HepG2 (cell line): ENCODE data around the gene RASSF8. TPM values are rescaled to one million over a fixed set of nuclear protein-coding genes. Genes with fewer than 3 reads are reported as not detected.

Experiments
- ATAC-seq: fragments of 200-7000 bp; cut with Tn5 transposase; 3 replicates; pipeline ENCODE4 v1.9.1; 2020; ENCODE audit warnings: mild to moderate bottlenecking, moderate library complexity
- BruUV-seq: library from RNA; stranded (reverse); fragments of 400-500 nt; replicated peaks from 2 replicates; lab custom pipeline; 2021; lab: Mats Ljungman, UMichigan
- CTCF ChIA-PET: fragments of 300-600 bp; formaldehyde crosslinking; extraction: SDS; loops from one replicate; lab custom pipeline; 2021; ENCODE audit warnings: low total read pairs, inconsistent platforms, low intra/inter-chr PET ratio; lab: Yijun Ruan, JAX
- POLR2A ChIA-PET: fragments of 350-600 bp; sonication (Branson Sonifier 250); formaldehyde crosslinking; loops from one replicate; lab custom pipeline; 2020; ENCODE audit warnings: antibody characterized with exemption, inconsistent platforms; lab: Yijun Ruan, JAX
- DNase-seq: peaks from one replicate; pipeline ENCODE4 v3.0.0-alpha.2; 2015; ENCODE audit warnings: low spot score
- FAIRE-seq: peaks from 3 replicates; lab custom pipeline; 2011; peaks lifted over from hg19 to GRCh38; lab: Jason Lieb, UNC
- H2AFZ ChIP-seq: one replicate; pipeline ENCODE4 v1.6.1; 2011; ENCODE audit warnings: low read length, inconsistent platforms
- H3K27ac ChIP-seq: fragments of 300-600 bp; 3 replicates; pipeline ENCODE4 v1.8.0; 2011; ENCODE audit warnings: mixed run types, mild to moderate bottlenecking, mixed read lengths, low read length, inconsistent platforms; ENCODE audit not compliant: insufficient read depth; ENCODE audit errors: extremely low read length
- H3K27me3 ChIP-seq, 2 experiments: fragments of 200-600 bp in 1 of 2; 2 replicates in 1 of 2; 3 replicates in 1 of 2; pipeline versions ENCODE4 v1.6.0 to v1.8.0; 2011; ENCODE audit warnings: low read length in 2 of 2, mild to moderate bottlenecking in 2 of 2, moderate library complexity in 2 of 2, inconsistent platforms in 1 of 2; ENCODE audit not compliant: insufficient read depth in 2 of 2, control insufficient read depth in 1 of 2
- H3K36me3 ChIP-seq, 2 experiments: fragments of 200-600 bp in 1 of 2; replicated peaks in 1 of 2; 2 replicates in 1 of 2; 3 replicates in 1 of 2; pipeline versions ENCODE4 v1.5.1 to v1.8.0; 2011; ENCODE audit warnings: low read length in 2 of 2, inconsistent platforms in 1 of 2; ENCODE audit not compliant: insufficient read depth in 2 of 2, control insufficient read depth in 1 of 2
- H3K4me1 ChIP-seq: 2 replicates; pipeline ENCODE4 v1.5.1; 2012; ENCODE audit warnings: low read length, inconsistent platforms; ENCODE audit not compliant: insufficient read depth
- H3K4me2 ChIP-seq: 2 replicates; pipeline ENCODE4 v1.6.0; 2011; ENCODE audit warnings: low read depth, low read length, inconsistent platforms
- H3K4me3 ChIP-seq, 3 experiments: fragments of 200-600 bp in 1 of 3; sonication (generic), shearing (Covaris generic) in 1 of 3; replicated peaks in 1 of 3; 2 replicates each; pipeline ENCODE4 v1.5.1; 2011 to 2016; ENCODE audit warnings: low read length in 3 of 3, inconsistent platforms in 2 of 3, low read depth in 2 of 3, mild to moderate bottlenecking in 2 of 3, control low read depth in 1 of 3, mixed read lengths in 1 of 3; ENCODE audit not compliant: insufficient read depth in 1 of 3
- H3K79me2 ChIP-seq: one replicate; pipeline ENCODE4 v1.6.1; 2011; ENCODE audit warnings: low read length, inconsistent platforms; ENCODE audit not compliant: insufficient read depth
- H3K9ac ChIP-seq: 2 replicates; pipeline ENCODE4 v1.6.0; 2011; ENCODE audit warnings: mild to moderate bottlenecking, low read depth, low read length, inconsistent platforms; ENCODE audit not compliant: insufficient read depth
- H3K9me3 ChIP-seq: 2 replicates; pipeline ENCODE4 v1.5.1; 2012; ENCODE audit warnings: mild to moderate bottlenecking, low read length
- H4K20me1 ChIP-seq: 2 replicates; pipeline ENCODE4 v1.6.0; 2011; ENCODE audit warnings: inconsistent platforms, mild to moderate bottlenecking, low read length, moderate library complexity; ENCODE audit not compliant: insufficient read depth
- ATF1 ChIP-seq: IDR thresholded peaks from 2 replicates; pipeline ENCODE4 v1.6.1; 2016; ENCODE audit warnings: mild to moderate bottlenecking, control low read depth
- GLI4 ChIP-seq: sonication (generic); formaldehyde crosslinking; IDR thresholded peaks from 2 replicates; pipeline ENCODE4 v1.5.1; 2020; ENCODE audit warnings: missing genetic modification reagents, mild to moderate bottlenecking, moderate library complexity, borderline replicate concordance
- LBX2 ChIP-seq: sonication (generic); formaldehyde crosslinking; IDR thresholded peaks from 2 replicates; pipeline ENCODE4 v1.5.0; 2020; ENCODE audit warnings: missing genetic modification reagents, mild to moderate bottlenecking, borderline replicate concordance
- POLR2G ChIP-seq: fragments of 200-400 bp; formaldehyde crosslinking; IDR thresholded peaks from 2 replicates; pipeline ENCODE4 v1.6.1; 2018; ENCODE audit warnings: mild to moderate bottlenecking, low read depth, low read length, moderate library complexity
- PRDM15 ChIP-seq: sonication (generic); formaldehyde crosslinking; IDR thresholded peaks from 2 replicates; pipeline ENCODE4 v1.4.0; 2020; ENCODE audit warnings: missing genetic modification reagents
- TCF7 ChIP-seq: sonication (generic); IDR thresholded peaks from 2 replicates; pipeline ENCODE4 v1.6.1; 2016; ENCODE audit warnings: antibody characterized with exemption, low read depth
- XBP1 ChIP-seq: sonication (generic); formaldehyde crosslinking; IDR thresholded peaks from 2 replicates; pipeline ENCODE4 v1.5.0; 2020; ENCODE audit warnings: missing genetic modification reagents
- ZNF10 ChIP-seq: sonication (generic); formaldehyde crosslinking; IDR thresholded peaks from 2 replicates; pipeline ENCODE4 v1.4.0; 2020; ENCODE audit warnings: mild to moderate bottlenecking, low read depth, missing genetic modification reagents, borderline replicate concordance
- ZNF432 ChIP-seq: sonication (generic); formaldehyde crosslinking; IDR thresholded peaks from 2 replicates; pipeline ENCODE4 v1.5.0; 2020; ENCODE audit warnings: missing genetic modification reagents, mild to moderate bottlenecking, borderline replicate concordance
- ZSCAN9 ChIP-seq: IDR thresholded peaks from 2 replicates; pipeline ENCODE4 v1.6.1; 2016; ENCODE audit warnings: borderline replicate concordance
- WGBS: methylation state at CpG from one replicate; pipeline ENCODE4 v1.1.6; 2017; ENCODE audit warnings: low lambda C conversion rate; 5-methylcytosine and 5-hydroxymethylcytosine counted together
- in situ Hi-C: cut with HindIII; loops from 2 replicates; pipeline ENCODE4 v1.10.0; 2017; ENCODE audit warnings: low pct_unique_long_range_greater_than_20kb; ENCODE audit not compliant: extremely low pct_ligation_motif_present
- intact Hi-C: fragments of 100-400 bp; cut with micrococcal nuclease; formaldehyde crosslinking; loops from one replicate; pipeline ENCODE4 v1.10.0; 2022; ENCODE audit not compliant: unreplicated experiment
- polyA plus RNA-seq, 8 experiments: library from polyadenylated mRNA; depleted of rRNA in 3 of 8; stranded (reverse) in 7 of 8; unstranded in 1 of 8; fragments of >200 nt; fragmentation: Illumina TruSeq in 4 of 8; extraction: Trizol in 4 of 8; gene quantifications; 2 replicates each; pipeline versions ENCODE4 v1.2.1 to v1.2.3, GENCODE V29; 2011 to 2016; ENCODE audit warnings: low read depth in 4 of 8, missing spikeins in 1 of 8, mixed read lengths in 1 of 8; ENCODE audit not compliant: insufficient read depth in 1 of 8
- total RNA-seq, 5 experiments: library from RNA; depleted of rRNA; stranded (reverse); fragments of >200 nt; fragmentation: Illumina TruSeq; extraction: Trizol; gene quantifications; 2 replicates each; pipeline ENCODE4 v1.2.3, GENCODE V29; 2016; ENCODE audit warnings: low read depth in 1 of 5
- TF ChIP-seq, protein P1 (sequence below): sonication (generic); formaldehyde crosslinking; IDR thresholded peaks from 2 replicates; pipeline ENCODE4 v1.4.0; 2020; ENCODE audit warnings: missing genetic modification reagents, borderline replicate concordance
- TF ChIP-seq, protein P2 (sequence below): sonication (generic); formaldehyde crosslinking; IDR thresholded peaks from 2 replicates; pipeline ENCODE4 v1.4.0; 2020; ENCODE audit warnings: missing genetic modification reagents

RASSF8 gene
- total and polyA plus RNA-seq, 2 of the 13 experiments (the other 11 are each of a cell fraction or from before 2014, with no cell fraction given): 0.82 to 9.2 TPM

GRCh38 chr12:25979563-25979962 is 21.1 kb downstream of the RASSF8 start:
- no peak overlapping the region for H3K4me3 ChIP-seq
- H3K4me2 ChIP-seq: no peak overlapping the region
- in situ Hi-C loops (no loop called here), intact Hi-C loops (no loop called here)
- ChIA-PET POLR2A (no interaction called here), CTCF (no interaction called here)
- DNase-seq (no peak), FAIRE-seq (no peak), ATAC-seq (no peak)
- H3K9ac ChIP-seq: no peak overlapping the region
- WGBS: 63% methylated on average over 2 of the region's 2 CpGs
- H3K36me3 ChIP-seq: no peaks in the 10 kb centered on the region
- no peaks in the 10 kb centered on the region for H3K4me1 ChIP-seq
- H3K27me3 ChIP-seq: no peaks in the 10 kb centered on the region; a peak in 1 of 5 replicates
- H4K20me1 ChIP-seq: no peaks in the 10 kb centered on the region
- H2AFZ ChIP-seq: no peak overlapping the region
- no peaks in the 10 kb centered on the region for H3K9me3 ChIP-seq
- no peak overlapping the region for H3K27ac ChIP-seq
- BruUV-seq: no TSS peak
- H3K79me2 ChIP-seq: no peaks in the 10 kb centered on the region
- TF ChIP-seq, protein P1, sequence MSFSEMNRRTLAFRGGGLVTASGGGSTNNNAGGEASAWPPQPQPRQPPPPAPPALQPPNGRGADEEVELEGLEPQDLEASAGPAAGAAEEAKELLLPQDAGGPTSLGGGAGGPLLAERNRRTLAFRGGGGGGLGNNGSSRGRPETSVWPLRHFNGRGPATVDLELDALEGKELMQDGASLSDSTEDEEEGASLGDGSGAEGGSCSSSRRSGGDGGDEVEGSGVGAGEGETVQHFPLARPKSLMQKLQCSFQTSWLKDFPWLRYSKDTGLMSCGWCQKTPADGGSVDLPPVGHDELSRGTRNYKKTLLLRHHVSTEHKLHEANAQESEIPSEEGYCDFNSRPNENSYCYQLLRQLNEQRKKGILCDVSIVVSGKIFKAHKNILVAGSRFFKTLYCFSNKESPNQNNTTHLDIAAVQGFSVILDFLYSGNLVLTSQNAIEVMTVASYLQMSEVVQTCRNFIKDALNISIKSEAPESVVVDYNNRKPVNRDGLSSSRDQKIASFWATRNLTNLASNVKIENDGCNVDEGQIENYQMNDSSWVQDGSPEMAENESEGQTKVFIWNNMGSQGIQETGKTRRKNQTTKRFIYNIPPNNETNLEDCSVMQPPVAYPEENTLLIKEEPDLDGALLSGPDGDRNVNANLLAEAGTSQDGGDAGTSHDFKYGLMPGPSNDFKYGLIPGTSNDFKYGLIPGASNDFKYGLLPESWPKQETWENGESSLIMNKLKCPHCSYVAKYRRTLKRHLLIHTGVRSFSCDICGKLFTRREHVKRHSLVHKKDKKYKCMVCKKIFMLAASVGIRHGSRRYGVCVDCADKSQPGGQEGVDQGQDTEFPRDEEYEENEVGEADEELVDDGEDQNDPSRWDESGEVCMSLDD (CRISPR knock-in tag): no peak
- TF ChIP-seq ZNF432 (CRISPR knock-in tag) (no peak), ZNF10 (CRISPR knock-in tag) (no peak), ZSCAN9 (no peak), XBP1 (CRISPR knock-in tag) (no peak), LBX2 (no peak), PRDM15 (CRISPR knock-in tag) (no peak), GLI4 (CRISPR knock-in tag) (no peak), POLR2G (no peak), ATF1 (CRISPR knock-in tag) (no peak), TCF7 (no peak)
- TF ChIP-seq, protein P2, sequence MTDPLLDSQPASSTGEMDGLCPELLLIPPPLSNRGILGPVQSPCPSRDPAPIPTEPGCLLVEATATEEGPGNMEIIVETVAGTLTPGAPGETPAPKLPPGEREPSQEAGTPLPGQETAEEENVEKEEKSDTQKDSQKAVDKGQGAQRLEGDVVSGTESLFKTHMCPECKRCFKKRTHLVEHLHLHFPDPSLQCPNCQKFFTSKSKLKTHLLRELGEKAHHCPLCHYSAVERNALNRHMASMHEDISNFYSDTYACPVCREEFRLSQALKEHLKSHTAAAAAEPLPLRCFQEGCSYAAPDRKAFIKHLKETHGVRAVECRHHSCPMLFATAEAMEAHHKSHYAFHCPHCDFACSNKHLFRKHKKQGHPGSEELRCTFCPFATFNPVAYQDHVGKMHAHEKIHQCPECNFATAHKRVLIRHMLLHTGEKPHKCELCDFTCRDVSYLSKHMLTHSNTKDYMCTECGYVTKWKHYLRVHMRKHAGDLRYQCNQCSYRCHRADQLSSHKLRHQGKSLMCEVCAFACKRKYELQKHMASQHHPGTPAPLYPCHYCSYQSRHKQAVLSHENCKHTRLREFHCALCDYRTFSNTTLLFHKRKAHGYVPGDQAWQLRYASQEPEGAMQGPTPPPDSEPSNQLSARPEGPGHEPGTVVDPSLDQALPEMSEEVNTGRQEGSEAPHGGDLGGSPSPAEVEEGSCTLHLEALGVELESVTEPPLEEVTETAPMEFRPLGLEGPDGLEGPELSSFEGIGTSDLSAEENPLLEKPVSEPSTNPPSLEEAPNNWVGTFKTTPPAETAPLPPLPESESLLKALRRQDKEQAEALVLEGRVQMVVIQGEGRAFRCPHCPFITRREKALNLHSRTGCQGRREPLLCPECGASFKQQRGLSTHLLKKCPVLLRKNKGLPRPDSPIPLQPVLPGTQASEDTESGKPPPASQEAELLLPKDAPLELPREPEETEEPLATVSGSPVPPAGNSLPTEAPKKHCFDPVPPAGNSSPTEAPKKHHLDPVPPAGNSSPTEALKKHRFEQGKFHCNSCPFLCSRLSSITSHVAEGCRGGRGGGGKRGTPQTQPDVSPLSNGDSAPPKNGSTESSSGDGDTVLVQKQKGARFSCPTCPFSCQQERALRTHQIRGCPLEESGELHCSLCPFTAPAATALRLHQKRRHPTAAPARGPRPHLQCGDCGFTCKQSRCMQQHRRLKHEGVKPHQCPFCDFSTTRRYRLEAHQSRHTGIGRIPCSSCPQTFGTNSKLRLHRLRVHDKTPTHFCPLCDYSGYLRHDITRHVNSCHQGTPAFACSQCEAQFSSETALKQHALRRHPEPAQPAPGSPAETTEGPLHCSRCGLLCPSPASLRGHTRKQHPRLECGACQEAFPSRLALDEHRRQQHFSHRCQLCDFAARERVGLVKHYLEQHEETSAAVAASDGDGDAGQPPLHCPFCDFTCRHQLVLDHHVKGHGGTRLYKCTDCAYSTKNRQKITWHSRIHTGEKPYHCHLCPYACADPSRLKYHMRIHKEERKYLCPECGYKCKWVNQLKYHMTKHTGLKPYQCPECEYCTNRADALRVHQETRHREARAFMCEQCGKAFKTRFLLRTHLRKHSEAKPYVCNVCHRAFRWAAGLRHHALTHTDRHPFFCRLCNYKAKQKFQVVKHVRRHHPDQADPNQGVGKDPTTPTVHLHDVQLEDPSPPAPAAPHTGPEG (CRISPR knock-in tag): no peak
